ENCODE data around the gene PPP1R1A.

DNA sequence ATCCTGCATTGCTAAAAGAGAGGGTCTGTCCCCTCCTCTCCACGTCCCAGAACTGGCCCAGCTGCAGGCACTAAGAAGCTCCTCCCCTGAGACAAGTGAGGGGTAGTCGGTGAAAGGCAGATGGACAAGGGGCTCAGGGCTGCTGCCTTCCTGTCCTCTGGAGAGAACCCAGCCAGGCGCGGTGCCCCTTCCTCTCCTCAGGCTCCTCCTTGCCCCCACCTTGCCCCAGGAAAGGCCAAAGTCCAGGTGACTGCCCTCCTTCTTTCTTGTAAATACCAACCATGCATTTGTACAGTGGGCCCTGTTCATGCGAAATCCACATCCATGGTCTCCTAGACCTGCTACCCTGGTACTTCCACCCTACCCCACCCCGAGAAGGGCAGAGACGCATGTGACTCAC is 9.7 kb downstream of the PPP1R1A start:
- TF ChIP-seq, protein P1, sequence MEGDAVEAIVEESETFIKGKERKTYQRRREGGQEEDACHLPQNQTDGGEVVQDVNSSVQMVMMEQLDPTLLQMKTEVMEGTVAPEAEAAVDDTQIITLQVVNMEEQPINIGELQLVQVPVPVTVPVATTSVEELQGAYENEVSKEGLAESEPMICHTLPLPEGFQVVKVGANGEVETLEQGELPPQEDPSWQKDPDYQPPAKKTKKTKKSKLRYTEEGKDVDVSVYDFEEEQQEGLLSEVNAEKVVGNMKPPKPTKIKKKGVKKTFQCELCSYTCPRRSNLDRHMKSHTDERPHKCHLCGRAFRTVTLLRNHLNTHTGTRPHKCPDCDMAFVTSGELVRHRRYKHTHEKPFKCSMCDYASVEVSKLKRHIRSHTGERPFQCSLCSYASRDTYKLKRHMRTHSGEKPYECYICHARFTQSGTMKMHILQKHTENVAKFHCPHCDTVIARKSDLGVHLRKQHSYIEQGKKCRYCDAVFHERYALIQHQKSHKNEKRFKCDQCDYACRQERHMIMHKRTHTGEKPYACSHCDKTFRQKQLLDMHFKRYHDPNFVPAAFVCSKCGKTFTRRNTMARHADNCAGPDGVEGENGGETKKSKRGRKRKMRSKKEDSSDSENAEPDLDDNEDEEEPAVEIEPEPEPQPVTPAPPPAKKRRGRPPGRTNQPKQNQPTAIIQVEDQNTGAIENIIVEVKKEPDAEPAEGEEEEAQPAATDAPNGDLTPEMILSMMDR (IDR thresholded peaks at IDR 0.05), result no peak
- TF ChIP-seq EZH2 (IDR thresholded peaks at IDR 0.05; ENCODE audit: borderline replicate concordance, insufficient read depth, low read depth, low read length, poor library complexity, severe bottlenecking), result no peak

All from B cell (primary cell).